HG03066 (cell line): ENCODE measurements around the gene CENPC.

Source experiments
- ATAC-seq: cut with Tn5 transposase; IDR thresholded peaks from one replicate; pipeline ENCODE4 v1.9.1; 2021; ENCODE audit warnings: low read depth; ENCODE audit not compliant: unreplicated experiment

The CENPC gene

GRCh38 chr4:67545199-67546003, at the start of gene CENPC:
CENPC (minus strand) TSS chr4:67545503; CDS start chr4:67545355, 148 bp downstream.
- ATAC-seq, result peak; percentile 93

- no peak for ATAC-seq
Observed at GRCh38 chr4:67593741-67594175, 48.5 kb upstream of the CENPC start.

- no peak for ATAC-seq
Observed at GRCh38 chr4:67587156-67587555, 41.9 kb upstream of the CENPC start.

GRCh38 chr4:67584496-67584895, 39.2 kb upstream of the CENPC start:
- ATAC-seq, result no peak

GRCh38 chr4:67581913-67582312, 36.6 kb upstream of the CENPC start:
- no peak for ATAC-seq

- ATAC-seq, result no peak
Observed at GRCh38 chr4:67581208-67581857, 36.0 kb upstream of the CENPC start.

GRCh38 chr4:67580577-67580976, 35.3 kb upstream of the CENPC start:
- ATAC-seq, result no peak

GRCh38 chr4:67576538-67576937, 31.2 kb upstream of the CENPC start:
- ATAC-seq, result peak; percentile 45

- no peak for ATAC-seq
Observed at GRCh38 chr4:67576059-67576466, 30.8 kb upstream of the CENPC start.

GRCh38 chr4:67575232-67576058, 30.1 kb upstream of the CENPC start:
- peak; percentile 95 for ATAC-seq

- ATAC-seq, result no peak
Observed at GRCh38 chr4:67573193-67573592, 27.9 kb upstream of the CENPC start.

GRCh38 chr4:67571975-67572374, 26.7 kb upstream of the CENPC start:
- no peak for ATAC-seq

GRCh38 chr4:67570537-67570936, 25.2 kb upstream of the CENPC start:
- no peak for ATAC-seq

- no peak for ATAC-seq
Observed at GRCh38 chr4:67568820-67569219, 23.5 kb upstream of the CENPC start.

- ATAC-seq, result no peak
Observed at GRCh38 chr4:67566335-67566734, 21.0 kb upstream of the CENPC start.

- ATAC-seq, result no peak
Observed at GRCh38 chr4:67565284-67565683, 20.0 kb upstream of the CENPC start.

- ATAC-seq, result peak; percentile 59
Observed at GRCh38 chr4:67558493-67558892, 13.2 kb upstream of the CENPC start, which contains the start of gene STAP1. STAP1 (plus strand) TSS chr4:67558727; CDS start chr4:67558810, 83 bp downstream.

GRCh38 chr4:67556436-67556835, 11.1 kb upstream of the CENPC start:
- no peak for ATAC-seq

- ATAC-seq, result no peak
Observed at GRCh38 chr4:67555447-67555846, 10.1 kb upstream of the CENPC start.

GRCh38 chr4:67554096-67554495, 8.8 kb upstream of the CENPC start:
- no peak for ATAC-seq
